H9 (cell line): ENCODE measurements around the gene CAPN8. TPM values are rescaled to one million over a fixed set of nuclear protein-coding genes. Genes with fewer than 3 reads are reported as not detected.

ENCODE experiments used
- DNase-seq: peaks from one replicate; pipeline ENCODE4 v3.0.0-alpha.2; 2017
- H2AFZ ChIP-seq: one replicate; pipeline ENCODE4 v1.6.1; 2013; ENCODE audit warnings: mild to moderate bottlenecking, low read length, control low read depth, moderate library complexity
- H2AK5ac ChIP-seq: 2 replicates; pipeline ENCODE4 v1.6.1; 2013; ENCODE audit warnings: low read length, control low read depth, mixed read lengths; ENCODE audit not compliant: insufficient read length
- H2BK120ac ChIP-seq: one replicate; pipeline ENCODE4 v1.6.1; 2013; ENCODE audit warnings: low read depth, mild to moderate bottlenecking, low read length, control low read depth, inconsistent platforms; ENCODE audit not compliant: poor library complexity, severe bottlenecking
- H2BK12ac ChIP-seq: 2 replicates; pipeline ENCODE4 v1.6.1; 2013; ENCODE audit warnings: low read length, control low read depth, mixed read lengths, low read depth; ENCODE audit not compliant: insufficient read length
- H2BK15ac ChIP-seq: 2 replicates; pipeline ENCODE4 v1.6.1; 2013; ENCODE audit warnings: low read depth, low read length, control low read depth
- H2BK20ac ChIP-seq: one replicate; pipeline ENCODE4 v1.6.1; 2013; ENCODE audit warnings: low read depth, mild to moderate bottlenecking, low read length, control low read depth, inconsistent platforms; ENCODE audit not compliant: poor library complexity, severe bottlenecking
- H2BK5ac ChIP-seq: 2 replicates; pipeline ENCODE4 v1.6.1; 2013; ENCODE audit warnings: low read length, control low read depth, mixed read lengths; ENCODE audit not compliant: insufficient read length
- H3K14ac ChIP-seq: 2 replicates; pipeline ENCODE4 v1.6.1; 2013; ENCODE audit warnings: low read length, control low read depth; ENCODE audit not compliant: insufficient read depth
- H3K18ac ChIP-seq: 2 replicates; pipeline ENCODE4 v1.6.1; 2013; ENCODE audit warnings: low read depth, mild to moderate bottlenecking, mixed read lengths, low read length, control low read depth; ENCODE audit not compliant: insufficient read length
- H3K23ac ChIP-seq: 2 replicates; pipeline ENCODE4 v1.6.1; 2013; ENCODE audit warnings: low read length, control low read depth, mixed read lengths, low read depth; ENCODE audit not compliant: insufficient read length
- H3K23me2 ChIP-seq: 2 replicates; pipeline ENCODE4 v1.6.1; 2013; ENCODE audit warnings: low read depth, mild to moderate bottlenecking, mixed read lengths, low read length, control low read depth; ENCODE audit not compliant: insufficient read length, poor library complexity, severe bottlenecking
- H3K27ac ChIP-seq: 2 replicates; pipeline ENCODE4 v1.5.1; 2013; ENCODE audit warnings: low read length, control low read depth, mixed read lengths, low read depth; ENCODE audit not compliant: insufficient read length
- H3K27me3 ChIP-seq: 2 replicates; pipeline ENCODE4 v1.6.1; 2013; ENCODE audit warnings: low read length, control low read depth, inconsistent platforms; ENCODE audit not compliant: insufficient read depth
- H3K4ac ChIP-seq: 2 replicates; pipeline ENCODE4 v1.6.1; 2013; ENCODE audit warnings: low read depth, mild to moderate bottlenecking, control low read depth, inconsistent platforms, low read length, moderate library complexity
- H3K4me1 ChIP-seq: 2 replicates; pipeline ENCODE4 v1.6.1; 2013; ENCODE audit warnings: low read length, control low read depth, inconsistent platforms; ENCODE audit not compliant: insufficient read depth
- H3K4me2 ChIP-seq: 2 replicates; pipeline ENCODE4 v1.6.1; 2013; ENCODE audit warnings: low read length, control low read depth, mixed read lengths; ENCODE audit not compliant: insufficient read length, insufficient read depth
- H3K56ac ChIP-seq: 2 replicates; pipeline ENCODE4 v1.6.1; 2013; ENCODE audit warnings: low read depth, mild to moderate bottlenecking, mixed read lengths, low read length, control low read depth; ENCODE audit not compliant: insufficient read length
- H3K79me1 ChIP-seq: 2 replicates; pipeline ENCODE4 v1.6.1; 2013; ENCODE audit warnings: low read depth, mild to moderate bottlenecking, moderate library complexity, low read length, control low read depth, inconsistent platforms; ENCODE audit not compliant: insufficient read depth, poor library complexity, severe bottlenecking
- H3K79me2 ChIP-seq: 2 replicates; pipeline ENCODE4 v1.6.1; 2013; ENCODE audit warnings: low read length, control low read depth, inconsistent platforms; ENCODE audit not compliant: insufficient read depth
- H3K9ac ChIP-seq: 2 replicates; pipeline ENCODE4 v1.6.1; 2013; ENCODE audit warnings: low read length, control low read depth, mixed read lengths; ENCODE audit not compliant: insufficient read length; ENCODE audit errors: extremely low read depth
- H3K9me3 ChIP-seq: one replicate; pipeline ENCODE4 v1.6.1; 2013; ENCODE audit warnings: low read depth, low read length, inconsistent platforms; ENCODE audit not compliant: control insufficient read depth
- H3T11ph ChIP-seq: one replicate; pipeline ENCODE4 v1.6.1; 2013; ENCODE audit warnings: mild to moderate bottlenecking, low read length, control low read depth, inconsistent platforms
- H4K20me1 ChIP-seq: one replicate; pipeline ENCODE4 v1.6.1; 2013; ENCODE audit not compliant: control insufficient read depth, insufficient read length, insufficient read depth
- H4K5ac ChIP-seq: 2 replicates; pipeline ENCODE4 v1.6.1; 2013; ENCODE audit warnings: low read depth, mild to moderate bottlenecking, mixed read lengths, low read length, control low read depth; ENCODE audit not compliant: insufficient read length
- H4K8ac ChIP-seq: replicated peaks from 2 replicates; pipeline ENCODE4 v1.6.1; 2013; ENCODE audit warnings: low read length, control low read depth, mixed read lengths, low read depth; ENCODE audit not compliant: insufficient read length
- H4K91ac ChIP-seq: 2 replicates; pipeline ENCODE4 v1.6.1; 2013; ENCODE audit warnings: low read depth, mild to moderate bottlenecking, moderate library complexity, mixed read lengths, low read length, control low read depth; ENCODE audit not compliant: insufficient read length
- H3K27ac Mint-ChIP-seq, 3 experiments: 2 replicates in 2 of 3; 3 replicates in 1 of 3; pipeline ENCODE4 v1.8.0; 2020 to 2021; ENCODE audit warnings: mixed read lengths in 3 of 3, mild to moderate bottlenecking in 1 of 3, moderate library complexity in 1 of 3
- H3K27me3 Mint-ChIP-seq: 2 replicates; pipeline ENCODE4 v1.8.0; 2021; ENCODE audit warnings: low read depth, mild to moderate bottlenecking, moderate library complexity, mixed read lengths
- H3K36me3 Mint-ChIP-seq, 3 experiments: 2 replicates in 2 of 3; 3 replicates in 1 of 3; pipeline ENCODE4 v1.8.0; 2020 to 2021; ENCODE audit warnings: low read depth in 3 of 3, mixed read lengths in 3 of 3; ENCODE audit not compliant: insufficient read depth in 1 of 3
- H3K4me1 Mint-ChIP-seq, 2 experiments: 2 replicates each; pipeline ENCODE4 v1.8.0; 2020; ENCODE audit warnings: mixed read lengths in 2 of 2
- H3K4me3 Mint-ChIP-seq, 2 experiments: 2 replicates in 1 of 2; 3 replicates in 1 of 2; pipeline ENCODE4 v1.8.0; 2020 to 2021; ENCODE audit warnings: mild to moderate bottlenecking in 2 of 2, mixed read lengths in 2 of 2, moderate library complexity in 1 of 2
- H3K9me3 Mint-ChIP-seq, 2 experiments: 2 replicates in 1 of 2; 3 replicates in 1 of 2; pipeline ENCODE4 v1.8.0; 2020; ENCODE audit warnings: mild to moderate bottlenecking in 2 of 2, mixed read lengths in 2 of 2, moderate library complexity in 1 of 2
- WGBS: extraction: QIAGEN DNeasy Blood & Tissue Kit; methylation state at CpG from one replicate; pipeline ENCODE4 v1.1.7; 2013; ENCODE audit warnings: missing lambda C conversion rate, low lambda C conversion rate, mixed read lengths; ENCODE audit not compliant: insufficient read length; ENCODE audit errors: extremely low coverage; 5-methylcytosine and 5-hydroxymethylcytosine counted together
- long read RNA-seq: library from polyadenylated mRNA; unstranded; transcript quantifications from one replicate; pipeline ENCODE4 v2.0.0, GENCODE V29; 2020
- total RNA-seq: library from RNA; stranded (reverse); gene quantifications from 2 replicates; pipeline ENCODE4 v1.2.1, GENCODE V29; 2021
- TF ChIP-seq, protein P1 (sequence below): fragments of 200-600 bp; sonication (generic); conservative IDR thresholded peaks from 3 replicates; pipeline ENCODE4 v1.8.0; 2021; ENCODE audit warnings: antibody characterized with exemption, mild to moderate bottlenecking

The CAPN8 gene
- not detected in 2 replicates for total RNA-seq
- long read RNA-seq, partial matches to known transcripts = 1 of 1 reads
- long read RNA-seq, other reads (novel, unspliced or antisense) = 0 of 1 reads

DNA sequence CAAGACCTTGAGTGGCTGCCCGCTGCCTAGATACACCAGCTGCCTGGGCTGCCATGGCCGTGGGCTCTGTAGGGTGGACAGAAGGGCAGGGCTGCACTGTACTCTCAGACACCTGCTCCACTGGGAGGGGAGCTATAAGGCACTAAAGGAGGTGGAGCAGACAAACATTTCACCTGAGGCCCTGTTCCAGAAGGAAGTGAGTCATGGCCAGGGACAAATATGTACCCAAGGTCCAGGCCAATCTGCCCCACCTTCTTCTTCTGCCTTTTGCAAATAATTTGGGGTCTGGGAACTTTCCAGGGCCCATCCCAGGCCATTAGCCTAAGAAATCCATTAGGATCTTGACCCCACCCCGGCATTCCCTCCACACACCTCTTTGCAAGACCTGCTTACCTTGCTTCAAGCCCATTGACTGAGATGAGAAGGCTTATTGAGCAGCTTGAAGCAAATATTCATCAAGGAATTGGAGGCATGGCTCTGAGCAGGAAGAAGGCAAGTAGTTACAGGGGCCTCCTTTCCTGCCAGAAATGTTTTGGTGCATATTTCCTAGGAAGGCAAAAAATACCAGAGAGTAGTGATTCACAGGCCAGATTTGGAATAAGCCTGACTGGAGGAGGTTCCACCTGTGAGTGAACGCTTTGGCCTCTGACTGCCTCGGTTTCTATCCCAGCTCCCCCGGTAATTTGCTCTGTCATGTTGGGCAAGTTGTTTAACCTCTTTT is at the start of gene CAPN8:
Gene CAPN8 (minus strand): TSS at position 110 of the 721 bp plus-strand sequence. CDS start 55 bp downstream, at position 55.
- H3K4ac ChIP-seq = no peak within 1 kb of the TSS
- H3K14ac ChIP-seq = no peak within 1 kb of the TSS
- H3K27me3 Mint-ChIP-seq = no peaks in the 10 kb centered on the region; the same call in 1 of the 2 replicates
- H3K9me3 Mint-ChIP-seq = no peaks in the 10 kb centered on the region
- no peak for DNase-seq
- H3K4me1 ChIP-seq = no peaks in the 10 kb centered on the region
- TF ChIP-seq, protein P1, sequence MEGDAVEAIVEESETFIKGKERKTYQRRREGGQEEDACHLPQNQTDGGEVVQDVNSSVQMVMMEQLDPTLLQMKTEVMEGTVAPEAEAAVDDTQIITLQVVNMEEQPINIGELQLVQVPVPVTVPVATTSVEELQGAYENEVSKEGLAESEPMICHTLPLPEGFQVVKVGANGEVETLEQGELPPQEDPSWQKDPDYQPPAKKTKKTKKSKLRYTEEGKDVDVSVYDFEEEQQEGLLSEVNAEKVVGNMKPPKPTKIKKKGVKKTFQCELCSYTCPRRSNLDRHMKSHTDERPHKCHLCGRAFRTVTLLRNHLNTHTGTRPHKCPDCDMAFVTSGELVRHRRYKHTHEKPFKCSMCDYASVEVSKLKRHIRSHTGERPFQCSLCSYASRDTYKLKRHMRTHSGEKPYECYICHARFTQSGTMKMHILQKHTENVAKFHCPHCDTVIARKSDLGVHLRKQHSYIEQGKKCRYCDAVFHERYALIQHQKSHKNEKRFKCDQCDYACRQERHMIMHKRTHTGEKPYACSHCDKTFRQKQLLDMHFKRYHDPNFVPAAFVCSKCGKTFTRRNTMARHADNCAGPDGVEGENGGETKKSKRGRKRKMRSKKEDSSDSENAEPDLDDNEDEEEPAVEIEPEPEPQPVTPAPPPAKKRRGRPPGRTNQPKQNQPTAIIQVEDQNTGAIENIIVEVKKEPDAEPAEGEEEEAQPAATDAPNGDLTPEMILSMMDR = no peak
- H3K27me3 ChIP-seq = no peaks in the 10 kb centered on the region
- H3K4me3 Mint-ChIP-seq = no peak within 1 kb of the TSS
- H3K18ac ChIP-seq = no peak within 1 kb of the TSS
- H3K27ac Mint-ChIP-seq = no peak within 1 kb of the TSS
- no peaks in the 10 kb centered on the region for H3K9me3 ChIP-seq
- no peak within 1 kb of the TSS for H2BK120ac ChIP-seq
- H3K4me2 ChIP-seq = no peak within 1 kb of the TSS
- H4K20me1 ChIP-seq = no peaks in the 10 kb centered on the region
- no peak within 1 kb of the TSS for H4K91ac ChIP-seq
- H3K23me2 ChIP-seq = no peaks in the 10 kb centered on the region
- H3K56ac ChIP-seq = no peak within 1 kb of the TSS
- H3K79me2 ChIP-seq = no peaks in the 10 kb centered on the region
- peaks cover 2 to 4% of the 10 kb centered on the region in 2 experiments for H3K4me1 Mint-ChIP-seq
- no peak within 1 kb of the TSS for H3K27ac ChIP-seq
- no peak within 1 kb of the TSS for H2AK5ac ChIP-seq
- no peak within 1 kb of the TSS for H2BK5ac ChIP-seq
- H2BK15ac ChIP-seq = no peak within 1 kb of the TSS
- H4K5ac ChIP-seq = no peak within 1 kb of the TSS
- no peak within 1 kb of the TSS for H3K23ac ChIP-seq
- no peak within 1 kb of the TSS for H3T11ph ChIP-seq
- H4K8ac ChIP-seq = no peak within 1 kb of the TSS
- H3K36me3 Mint-ChIP-seq = no peaks in the 10 kb centered on the region
- no peak within 1 kb of the TSS for H2AFZ ChIP-seq
- WGBS = no CpG with 5 or more reads among the region's 6 CpGs
- no peak within 1 kb of the TSS for H2BK20ac ChIP-seq
- H3K9ac ChIP-seq = no peak within 1 kb of the TSS
- H3K79me1 ChIP-seq = no peaks in the 10 kb centered on the region
- no peak within 1 kb of the TSS for H2BK12ac ChIP-seq
